Measurements from ENCODE around the gene MASP1.

DNA sequence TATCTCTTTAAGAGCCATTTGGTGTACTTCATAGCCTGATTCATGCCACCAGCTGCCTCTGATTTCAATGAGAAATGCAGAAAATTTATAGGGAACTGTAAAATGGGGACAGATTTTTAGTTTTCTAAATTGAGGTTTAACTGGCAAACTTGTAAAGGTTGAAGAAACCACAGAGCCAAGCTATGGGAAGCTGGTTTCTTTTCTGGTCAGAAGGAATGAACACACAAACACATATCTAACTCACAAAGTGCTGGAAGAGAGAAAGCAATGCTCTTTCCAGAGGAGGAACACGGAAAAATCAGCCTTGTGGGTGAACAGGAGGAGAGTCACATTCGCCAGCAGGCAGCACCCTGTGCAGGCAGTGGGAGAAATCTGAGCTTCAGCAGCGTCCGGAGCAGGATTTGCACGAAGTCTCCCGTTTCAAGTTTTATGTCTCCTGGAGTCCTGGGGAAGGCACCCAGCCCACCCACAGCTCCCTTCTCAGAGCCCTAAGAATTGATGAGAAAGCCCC lies 481 bp downstream of the MASP1 start:
- no peak for TF ChIP-seq EZH2 (IDR thresholded peaks at IDR 0.05)
- TF ChIP-seq POLR2AphosphoS5 (IDR thresholded peaks at IDR 0.05; ENCODE audit: borderline replicate concordance, low read depth, low read length), result no peak

All from SK-N-MC (cell line).